ENCODE results near the gene ENKD1.

Gene ENKD1

DNA sequence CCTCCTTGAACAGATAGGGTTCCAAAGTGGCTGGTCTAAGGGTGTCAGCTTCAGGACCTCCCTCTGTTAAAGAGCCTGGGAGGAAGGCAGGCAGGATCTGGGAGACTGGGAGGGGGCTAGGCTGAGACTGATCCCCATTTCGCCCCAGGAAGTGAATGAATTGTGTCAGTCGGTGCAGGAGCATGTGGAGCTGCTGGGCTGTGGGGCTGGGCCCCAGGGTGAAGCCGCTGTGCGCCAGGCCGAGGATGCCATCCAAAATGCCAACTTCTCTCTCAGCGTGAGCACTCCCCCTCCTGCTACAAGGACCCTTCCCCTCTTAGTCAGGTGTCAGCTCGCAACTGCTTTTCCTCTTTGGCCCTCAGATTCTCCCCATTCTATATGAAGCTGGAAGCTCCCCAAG, 15.5 kb downstream of the ENKD1 start:
- Histone ChIP-seq H3K9ac (ENCODE audit: insufficient read length) (no peak overlapping the region), H3K27ac (no peak overlapping the region), H3K36me3 (ENCODE audit: insufficient read depth, low read length) (no peaks in the 10 kb centered on the region), H3K4me3 (no peak overlapping the region), H3K9me3 (ENCODE audit: low read depth, low read length) (no peaks in the 10 kb centered on the region)
- TF ChIP-seq EZH2 (IDR thresholded peaks at IDR 0.05) (no peak), POLR2AphosphoS5 (IDR thresholded peaks at IDR 0.05; ENCODE audit: borderline replicate concordance, low read depth, low read length) (no peak), FOXP2 (optimal IDR thresholded peaks at IDR 0.05; ENCODE audit: control extremely low read depth, extremely low read length, insufficient read depth) (no peak)
- no peak for DNase-seq (ENCODE audit: low read depth, low spot score)

DNA sequence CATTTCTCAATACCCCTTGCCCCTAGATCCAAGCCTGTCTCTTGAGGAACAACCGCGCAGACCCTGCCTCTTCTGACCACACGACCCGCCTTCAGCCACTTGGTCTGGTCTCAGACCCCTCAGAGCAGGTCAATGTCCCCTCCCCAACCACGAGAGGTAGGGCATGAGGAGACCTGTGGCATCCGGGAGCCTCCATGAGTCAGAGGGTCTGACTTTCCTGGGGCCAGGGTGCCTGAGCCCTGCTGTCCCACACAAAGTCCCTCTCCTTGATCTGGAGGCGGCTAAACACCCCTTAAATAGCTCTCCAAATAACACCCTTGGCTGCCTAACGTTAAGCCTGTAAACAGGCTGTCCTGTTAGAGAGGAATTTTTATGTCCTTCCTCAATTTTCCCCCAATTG, 16.5 kb downstream of the ENKD1 start:
- no peak overlapping the region for H3K9ac ChIP-seq (ENCODE audit: insufficient read length)
- no peak overlapping the region for H3K27ac ChIP-seq
- no peaks in the 10 kb centered on the region for H3K9me3 ChIP-seq (ENCODE audit: low read depth, low read length)
- no peak for TF ChIP-seq EZH2 (IDR thresholded peaks at IDR 0.05)
- no peak for TF ChIP-seq POLR2AphosphoS5 (IDR thresholded peaks at IDR 0.05; ENCODE audit: borderline replicate concordance, low read depth, low read length)
- no peak for TF ChIP-seq FOXP2 (optimal IDR thresholded peaks at IDR 0.05; ENCODE audit: control extremely low read depth, extremely low read length, insufficient read depth)
- no peak for DNase-seq (ENCODE audit: low read depth, low spot score)
- H3K4me3 ChIP-seq = no peak overlapping the region
- no peaks in the 10 kb centered on the region for H3K36me3 ChIP-seq (ENCODE audit: insufficient read depth, low read length)

DNA sequence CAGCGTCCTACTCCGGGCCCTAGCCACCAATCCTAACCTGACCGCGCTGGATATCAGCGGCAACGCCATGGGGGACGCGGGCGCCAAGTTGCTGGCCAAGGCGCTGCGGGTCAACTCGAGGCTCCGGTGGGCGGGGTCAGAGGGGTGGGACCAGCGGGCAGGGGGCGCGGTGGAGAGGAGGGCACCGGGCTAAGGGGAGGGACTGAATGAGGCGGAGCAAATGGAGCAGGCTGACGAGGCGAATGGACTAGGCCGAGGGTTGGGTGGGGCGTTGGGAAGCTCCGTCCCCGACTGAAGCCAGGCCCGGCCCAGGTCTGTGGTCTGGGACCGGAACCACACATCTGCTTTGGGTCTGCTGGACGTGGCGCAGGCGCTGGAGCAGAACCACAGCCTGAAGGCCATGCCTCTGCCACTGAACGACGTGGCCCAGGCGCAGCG, 17.0 kb downstream of the ENKD1 start:
- no peaks in the 10 kb centered on the region for H3K9me3 ChIP-seq (ENCODE audit: low read depth, low read length)
- no peak overlapping the region for H3K27ac ChIP-seq
- TF ChIP-seq EZH2 (IDR thresholded peaks at IDR 0.05) (no peak), POLR2AphosphoS5 (IDR thresholded peaks at IDR 0.05; ENCODE audit: borderline replicate concordance, low read depth, low read length) (no peak), FOXP2 (optimal IDR thresholded peaks at IDR 0.05; ENCODE audit: control extremely low read depth, extremely low read length, insufficient read depth) (no peak)
- no peak for DNase-seq (ENCODE audit: low read depth, low spot score)
- no peak overlapping the region for H3K4me3 ChIP-seq
- H3K9ac ChIP-seq (ENCODE audit: insufficient read length) = no peak overlapping the region
- H3K36me3 ChIP-seq (ENCODE audit: insufficient read depth, low read length) = no peaks in the 10 kb centered on the region

DNA sequence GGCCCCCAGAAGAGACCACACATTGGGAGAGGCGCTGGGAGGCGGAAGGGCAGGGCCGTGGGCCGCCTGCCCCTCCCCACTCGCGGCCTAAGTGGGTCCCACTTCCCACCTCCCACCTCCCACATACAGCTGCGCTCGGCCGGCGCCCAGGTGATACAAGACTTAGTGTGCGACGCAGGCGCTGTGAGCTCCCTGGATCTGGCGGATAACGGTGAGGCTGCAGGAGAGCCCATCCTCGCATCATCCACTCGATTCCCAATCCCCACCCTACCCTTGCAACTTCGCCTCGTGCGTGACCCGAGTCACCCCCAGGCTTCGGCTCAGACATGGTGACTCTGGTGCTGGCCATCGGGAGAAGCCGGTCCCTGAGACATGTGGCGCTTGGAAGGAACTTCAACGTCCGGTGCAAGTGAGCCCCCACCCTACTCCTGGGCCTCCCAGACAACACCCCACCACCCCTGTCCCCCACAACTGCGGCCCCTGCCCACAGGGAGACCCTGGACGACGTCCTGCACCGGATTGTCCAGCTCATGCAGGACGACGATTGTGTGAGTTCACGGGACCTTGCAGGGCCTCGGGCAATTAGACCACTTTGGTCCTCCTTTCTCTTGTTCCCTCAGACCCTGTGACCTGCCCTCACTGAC, 17.7 kb downstream of the ENKD1 start:
- no peak for DNase-seq (ENCODE audit: low read depth, low spot score)
- TF ChIP-seq EZH2 (IDR thresholded peaks at IDR 0.05) (no peak), POLR2AphosphoS5 (IDR thresholded peaks at IDR 0.05; ENCODE audit: borderline replicate concordance, low read depth, low read length) (no peak), FOXP2 (optimal IDR thresholded peaks at IDR 0.05; ENCODE audit: control extremely low read depth, extremely low read length, insufficient read depth) (no peak)
- Histone ChIP-seq H3K27ac (no peak overlapping the region), H3K36me3 (ENCODE audit: insufficient read depth, low read length) (no peaks in the 10 kb centered on the region), H3K9me3 (ENCODE audit: low read depth, low read length) (no peaks in the 10 kb centered on the region), H3K9ac (ENCODE audit: insufficient read length) (no peak overlapping the region), H3K4me3 (no peak overlapping the region)

DNA sequence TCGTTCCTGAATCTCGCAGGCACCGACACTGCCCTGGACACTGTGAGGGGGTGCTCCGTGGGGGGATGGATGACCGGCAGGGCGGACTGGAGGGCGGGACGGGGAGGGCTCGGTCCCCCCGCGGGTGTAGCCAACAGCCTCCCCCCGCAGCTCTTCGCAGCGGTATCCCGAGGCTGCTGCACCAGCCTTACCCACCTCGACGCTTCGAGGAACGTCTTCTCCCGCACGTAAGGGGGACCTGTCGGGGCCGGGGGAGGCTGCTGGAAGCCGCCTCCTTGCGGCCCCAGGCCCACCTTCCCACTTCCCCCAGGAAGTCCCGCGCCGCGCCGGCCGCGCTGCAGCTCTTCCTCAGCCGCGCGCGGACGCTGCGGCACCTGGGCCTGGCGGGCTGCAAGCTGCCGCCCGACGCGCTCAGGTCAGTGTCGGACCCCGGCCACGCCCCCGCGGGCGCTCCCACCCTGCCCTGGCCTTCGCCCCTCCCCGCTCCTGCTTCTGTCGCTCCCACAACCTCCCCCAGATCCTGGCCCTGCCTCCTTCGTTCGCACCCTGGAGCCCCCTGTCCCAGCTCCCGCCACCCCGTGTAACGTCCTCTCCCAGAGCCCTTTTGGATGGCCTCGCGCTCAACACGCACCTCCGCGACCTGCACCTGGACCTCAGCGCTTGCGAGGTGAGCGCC, 18.3 kb downstream of the ENKD1 start:
- Histone ChIP-seq H3K36me3 (ENCODE audit: insufficient read depth, low read length) (no peaks in the 10 kb centered on the region), H3K9me3 (ENCODE audit: low read depth, low read length) (no peaks in the 10 kb centered on the region), H3K9ac (ENCODE audit: insufficient read length) (no peak overlapping the region), H3K4me3 (no peak overlapping the region), H3K27ac (no peak overlapping the region)
- no peak for TF ChIP-seq FOXP2 (optimal IDR thresholded peaks at IDR 0.05; ENCODE audit: control extremely low read depth, extremely low read length, insufficient read depth)
- no peak for TF ChIP-seq EZH2 (IDR thresholded peaks at IDR 0.05)
- TF ChIP-seq POLR2AphosphoS5 (IDR thresholded peaks at IDR 0.05; ENCODE audit: borderline replicate concordance, low read depth, low read length) = no peak
- DNase-seq (ENCODE audit: low read depth, low spot score) = no peak

DNA sequence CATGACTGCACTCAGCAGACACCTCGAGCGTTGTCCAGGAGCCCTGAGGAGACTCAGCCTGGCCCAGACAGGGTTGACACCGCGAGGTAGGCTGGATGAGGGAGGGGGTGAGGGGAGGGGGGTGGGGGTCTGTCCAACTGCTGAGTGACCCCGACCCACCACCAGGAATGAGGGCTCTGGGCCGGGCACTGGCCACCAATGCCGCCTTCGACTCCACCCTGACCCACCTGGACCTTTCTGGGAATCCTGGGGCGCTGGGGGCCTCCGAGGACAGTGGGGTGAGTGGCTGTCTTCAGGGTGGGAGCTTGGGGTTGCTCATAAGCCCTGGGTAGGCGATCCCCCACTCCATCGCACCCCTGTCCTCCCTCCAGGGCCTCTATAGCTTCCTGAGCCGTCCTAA, 18.9 kb downstream of the ENKD1 start:
- H3K9me3 ChIP-seq (ENCODE audit: low read depth, low read length) = no peaks in the 10 kb centered on the region
- H3K27ac ChIP-seq = no peak overlapping the region
- DNase-seq (ENCODE audit: low read depth, low spot score) = no peak
- no peaks in the 10 kb centered on the region for H3K36me3 ChIP-seq (ENCODE audit: insufficient read depth, low read length)
- H3K4me3 ChIP-seq = no peak overlapping the region
- H3K9ac ChIP-seq (ENCODE audit: insufficient read length) = no peak overlapping the region
- TF ChIP-seq POLR2AphosphoS5 (IDR thresholded peaks at IDR 0.05; ENCODE audit: borderline replicate concordance, low read depth, low read length) (no peak), EZH2 (IDR thresholded peaks at IDR 0.05) (no peak), FOXP2 (optimal IDR thresholded peaks at IDR 0.05; ENCODE audit: control extremely low read depth, extremely low read length, insufficient read depth) (no peak)

DNA sequence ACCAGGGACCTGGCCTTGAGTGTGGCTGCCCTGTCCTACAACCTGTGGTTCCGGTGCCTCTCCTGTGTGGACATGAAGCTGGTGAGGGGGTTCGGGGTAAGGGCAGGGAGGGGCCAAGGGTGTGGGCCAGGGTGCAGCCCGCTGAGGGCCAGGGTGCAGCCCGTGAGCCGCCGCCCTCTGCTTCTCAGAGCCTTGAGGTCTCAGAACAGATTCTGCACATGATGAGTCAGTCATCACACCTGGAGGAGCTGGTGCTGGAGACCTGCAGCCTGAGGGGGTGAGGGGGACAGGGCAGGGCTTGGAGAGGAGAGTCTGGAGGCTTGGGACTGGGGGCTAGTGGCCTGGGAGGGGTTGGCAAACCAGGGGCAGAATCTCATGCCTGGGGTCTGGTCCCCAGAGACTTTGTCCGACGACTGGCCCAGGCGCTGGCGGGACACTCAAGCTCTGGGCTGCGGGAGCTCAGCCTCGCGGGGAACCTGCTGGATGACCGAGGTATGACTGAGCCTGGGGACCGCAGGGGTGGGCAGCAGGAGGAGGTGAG, 19.4 kb downstream of the ENKD1 start:
- no peak overlapping the region for H3K27ac ChIP-seq
- TF ChIP-seq FOXP2 (optimal IDR thresholded peaks at IDR 0.05; ENCODE audit: control extremely low read depth, extremely low read length, insufficient read depth) = no peak
- TF ChIP-seq POLR2AphosphoS5 (IDR thresholded peaks at IDR 0.05; ENCODE audit: borderline replicate concordance, low read depth, low read length) = no peak
- no peak for TF ChIP-seq EZH2 (IDR thresholded peaks at IDR 0.05)
- no peak overlapping the region for H3K4me3 ChIP-seq
- DNase-seq (ENCODE audit: low read depth, low spot score) = no peak
- H3K9ac ChIP-seq (ENCODE audit: insufficient read length) = no peak overlapping the region
- no peaks in the 10 kb centered on the region for H3K9me3 ChIP-seq (ENCODE audit: low read depth, low read length)
- no peaks in the 10 kb centered on the region for H3K36me3 ChIP-seq (ENCODE audit: insufficient read depth, low read length)

DNA sequence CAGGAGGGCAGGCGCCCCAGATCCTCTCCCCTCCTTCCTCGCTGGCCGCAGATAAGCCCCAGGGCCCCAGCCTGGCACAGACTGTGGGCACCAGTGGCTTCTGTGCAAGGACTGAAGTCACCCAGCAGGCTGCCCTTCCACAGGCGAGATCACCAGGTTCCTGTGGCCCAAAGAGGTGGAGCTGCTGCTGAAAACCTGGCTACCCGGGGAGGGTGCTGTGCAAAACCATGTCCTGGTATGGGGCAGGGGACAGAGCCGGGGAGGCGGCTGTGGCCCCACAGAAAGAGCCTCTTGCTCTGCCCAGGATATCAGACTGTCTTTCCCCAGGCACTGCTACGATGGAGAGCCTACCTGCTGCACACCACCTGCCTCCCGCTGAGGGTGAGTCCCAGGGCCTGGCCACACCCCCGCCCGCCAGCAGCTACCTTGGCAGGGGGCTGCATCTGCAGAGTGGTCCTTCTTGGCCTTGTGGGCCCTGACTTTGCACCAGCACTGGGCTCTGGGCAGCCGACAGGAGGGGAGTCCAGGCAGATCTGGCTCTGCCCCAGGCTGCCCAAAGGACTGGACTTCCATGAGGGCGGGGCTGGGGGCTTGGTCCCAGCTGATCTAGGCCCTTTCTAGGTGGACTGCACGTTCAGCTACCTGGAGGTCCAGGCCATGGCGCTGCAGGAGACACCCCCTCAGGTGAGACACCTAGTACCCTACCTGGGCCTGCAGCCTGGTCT, 21.0 kb downstream of the ENKD1 start:
- TF ChIP-seq EZH2 (IDR thresholded peaks at IDR 0.05) (no peak), POLR2AphosphoS5 (IDR thresholded peaks at IDR 0.05; ENCODE audit: borderline replicate concordance, low read depth, low read length) (no peak), FOXP2 (optimal IDR thresholded peaks at IDR 0.05; ENCODE audit: control extremely low read depth, extremely low read length, insufficient read depth) (no peak)
- H3K4me3 ChIP-seq = no peak overlapping the region
- no peaks in the 10 kb centered on the region for H3K36me3 ChIP-seq (ENCODE audit: insufficient read depth, low read length)
- no peak for DNase-seq (ENCODE audit: low read depth, low spot score)
- no peaks in the 10 kb centered on the region for H3K9me3 ChIP-seq (ENCODE audit: low read depth, low read length)
- no peak overlapping the region for H3K9ac ChIP-seq (ENCODE audit: insufficient read length)
- no peak overlapping the region for H3K27ac ChIP-seq

Data from SK-N-MC (cell line).